Measurements from ENCODE around the gene HCRT. TPM values are rescaled to one million over a fixed set of nuclear protein-coding genes. Genes with fewer than 3 reads are reported as not detected.

HCRT gene
- total RNA-seq, 3 donors from 2014 or later: not detected

- DNase-seq (peak; percentile 83 to 90 (median 90)), ATAC-seq (peak; percentile 90)
- Histone ChIP-seq H3K36me3 (ENCODE audit: low read depth) (no peaks in the 10 kb centered on the region), H3K9me3 (no peaks in the 10 kb centered on the region), H3K4me1 (ENCODE audit: low read depth) (peaks cover 51% of the 10 kb centered on the region), H3K4me3 (no peak overlapping the region)
- no peak for TF ChIP-seq CTCF (IDR thresholded peaks at IDR 0.05)
- intact Hi-C loops (cut with DNase I, micrococcal nuclease): no loop called here
Observed at GRCh38 chr17:42135664-42136653, 49.3 kb downstream of the HCRT start.

- H3K4me1 ChIP-seq (ENCODE audit: low read depth): peaks cover 51% of the 10 kb centered on the region
- intact Hi-C loops (cut with DNase I, micrococcal nuclease): no loop called here
- ATAC-seq: no peak
Observed at GRCh38 chr17:42135151-42135550, 50.1 kb downstream of the HCRT start.

More at GRCh38 chr17:42135151-42135550, 50.1 kb downstream of the HCRT start:
- H3K36me3 ChIP-seq (ENCODE audit: low read depth): no peaks in the 10 kb centered on the region
- no peaks in the 10 kb centered on the region for H3K9me3 ChIP-seq
- DNase-seq: no peak
- H3K4me3 ChIP-seq: no peak overlapping the region
- TF ChIP-seq CTCF (IDR thresholded peaks at IDR 0.05): no peak

Other genes with a start within 250 kb of the HCRT start
- 10 to 100 TPM; 44.1 to 88.0 (median 51.6) TPM for gene CNP, start 218.7 kb downstream of the HCRT start, total RNA-seq
- 100 to 1,000 TPM in 1 of 3 donors, 10 to 100 TPM in 2; 80.6 to 108 (median 86.7) TPM for gene DNAJC7, start 168.0 kb downstream of the HCRT start, total RNA-seq
- gene NKIRAS2, start 165.4 kb downstream of the HCRT start, total RNA-seq: 10 to 100 TPM; 29.5 to 34.9 (median 31.1) TPM
- gene C17orf113, start 134.9 kb downstream of the HCRT start, total RNA-seq: 1 to 10 TPM; 1.2 to 3.8 (median 2.0) TPM
- under 1 TPM; 0.41 to 0.96 (median 0.58) TPM for gene ZNF385C, start 87.0 kb downstream of the HCRT start, total RNA-seq
- gene DHX58, start 72.7 kb downstream of the HCRT start, total RNA-seq: 10 to 100 TPM; 11.7 to 18.0 (median 14.0) TPM
- 10 to 100 TPM; 21.6 to 47.8 (median 31.4) TPM for gene KAT2A, start 64.1 kb downstream of the HCRT start, total RNA-seq
- under 1 TPM in 1 of 3 donors, not detected in 2; 0.28 TPM for gene HSPB9, start 62.6 kb downstream of the HCRT start, total RNA-seq
- gene RAB5C, start 30.5 kb downstream of the HCRT start, total RNA-seq: 100 to 1,000 TPM; 133 to 161 (median 160) TPM
- gene KCNH4, start 4.3 kb downstream of the HCRT start, total RNA-seq: under 1 TPM in 2 of 3 donors, not detected in 1; 0.06 to 0.10 TPM
- gene GHDC, start 9.0 kb upstream of the HCRT start, total RNA-seq: 10 to 100 TPM; 21.9 to 22.2 (median 22.0) TPM
- gene STAT5B, start 90.9 kb upstream of the HCRT start, total RNA-seq: 10 to 100 TPM; 30.1 to 93.0 (median 32.2) TPM
- 10 to 100 TPM; 26.4 to 53.7 (median 29.7) TPM for gene STAT5A, start 103.0 kb upstream of the HCRT start, total RNA-seq
- gene STAT3, start 203.0 kb upstream of the HCRT start, total RNA-seq: 100 to 1,000 TPM; 158 to 230 (median 227) TPM
- gene CAVIN1, start 237.8 kb upstream of the HCRT start, total RNA-seq: 100 to 1,000 TPM in 1 of 3 donors, 10 to 100 TPM in 2; 19.3 to 246 (median 52.4) TPM